Measurements from ENCODE around the gene NOX1. TPM values are rescaled to one million over a fixed set of nuclear protein-coding genes. Genes with fewer than 3 reads are reported as not detected.
"Not testable (repeated sequence)": the region's sequence is repeated elsewhere in the genome, so short reads cannot be mapped to it uniquely, and the experiment has no call there.

The NOX1 gene
- total RNA-seq, 1 donor from 2014 or later, result not detected

DNA sequence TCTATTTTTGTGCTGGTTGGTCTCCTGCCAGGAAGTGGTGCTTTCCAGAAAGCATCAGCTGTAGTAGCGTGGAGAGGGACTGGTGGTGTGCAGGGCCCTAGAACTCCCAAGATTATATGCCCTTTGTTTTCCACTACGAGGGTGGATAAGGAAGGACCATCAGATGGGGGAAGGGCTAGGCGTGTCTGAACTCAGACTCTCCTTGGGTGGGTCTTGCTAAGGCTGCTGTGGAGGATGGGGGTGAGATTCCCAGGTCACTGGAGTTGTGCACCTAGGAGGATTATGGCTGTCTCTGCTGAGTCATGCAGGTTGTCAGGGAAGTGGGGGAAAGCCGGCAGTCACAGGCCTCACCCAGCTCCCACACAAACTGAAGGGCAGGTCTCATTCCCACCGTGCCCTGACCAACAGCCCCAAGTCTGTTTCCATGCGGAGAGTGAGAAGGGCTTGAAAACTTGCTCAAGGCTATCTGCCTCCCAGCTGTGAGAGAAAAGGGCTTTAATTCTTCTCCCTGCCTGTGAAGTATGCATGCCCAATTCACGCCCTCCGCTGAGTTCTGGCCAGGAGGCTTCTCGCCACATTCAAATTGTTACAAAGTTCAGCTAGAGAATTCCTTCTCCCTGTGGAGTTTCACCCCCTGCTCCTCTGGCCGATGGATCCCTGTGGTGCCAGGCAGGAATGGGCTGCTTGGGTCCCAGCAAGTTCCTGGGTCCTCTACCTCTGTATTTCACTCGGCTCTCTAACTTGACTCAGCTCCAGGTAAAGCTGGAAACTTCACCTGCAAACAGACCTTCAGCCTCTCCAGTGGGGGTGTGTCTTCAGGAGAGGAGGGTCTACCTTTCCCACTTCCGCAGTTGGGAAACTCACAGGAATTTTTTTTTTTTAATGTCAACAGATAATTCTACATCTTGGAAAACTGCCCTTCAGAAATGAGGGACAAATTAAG is 61.7 kb downstream of the NOX1 start:
- Mint-ChIP-seq H3K4me1 (ENCODE audit: low read depth) (no peaks in the 10 kb centered on the region), H3K9me3 (no peaks in the 10 kb centered on the region), H3K27ac (no peak overlapping the region), H3K4me3 (no peak overlapping the region), H3K27me3 (ENCODE audit: insufficient read depth) (peaks cover 13% of the 10 kb centered on the region), H3K36me3 (ENCODE audit: low read depth) (no peaks in the 10 kb centered on the region)
- intact Hi-C loops (cut with micrococcal nuclease), result no loop called here
- no peak for DNase-seq (ENCODE audit: low spot score)

GRCh38 chrX:100808265-100808664 is 65.9 kb downstream of the NOX1 start:
- intact Hi-C loops (cut with micrococcal nuclease); DNase-seq (ENCODE audit: low spot score); H3K4me1 Mint-ChIP-seq (ENCODE audit: low read depth); H3K27ac Mint-ChIP-seq; H3K9me3 Mint-ChIP-seq; H3K4me3 Mint-ChIP-seq; H3K36me3 Mint-ChIP-seq (ENCODE audit: low read depth): not testable (repeated sequence)
- peaks cover 15% of the 10 kb centered on the region for H3K27me3 Mint-ChIP-seq (ENCODE audit: insufficient read depth)

GRCh38 chrX:100804780-100805179 is 69.4 kb downstream of the NOX1 start:
- peaks cover 13% of the 10 kb centered on the region for H3K27me3 Mint-ChIP-seq (ENCODE audit: insufficient read depth)
- no peak overlapping the region for H3K4me3 Mint-ChIP-seq
- H3K27ac Mint-ChIP-seq, result no peak overlapping the region
- H3K36me3 Mint-ChIP-seq (ENCODE audit: low read depth), result no peaks in the 10 kb centered on the region
- intact Hi-C loops (cut with micrococcal nuclease), result no loop called here
- DNase-seq (ENCODE audit: low spot score), result no peak
- no peaks in the 10 kb centered on the region for H3K4me1 Mint-ChIP-seq (ENCODE audit: low read depth)
- no peaks in the 10 kb centered on the region for H3K9me3 Mint-ChIP-seq

DNA sequence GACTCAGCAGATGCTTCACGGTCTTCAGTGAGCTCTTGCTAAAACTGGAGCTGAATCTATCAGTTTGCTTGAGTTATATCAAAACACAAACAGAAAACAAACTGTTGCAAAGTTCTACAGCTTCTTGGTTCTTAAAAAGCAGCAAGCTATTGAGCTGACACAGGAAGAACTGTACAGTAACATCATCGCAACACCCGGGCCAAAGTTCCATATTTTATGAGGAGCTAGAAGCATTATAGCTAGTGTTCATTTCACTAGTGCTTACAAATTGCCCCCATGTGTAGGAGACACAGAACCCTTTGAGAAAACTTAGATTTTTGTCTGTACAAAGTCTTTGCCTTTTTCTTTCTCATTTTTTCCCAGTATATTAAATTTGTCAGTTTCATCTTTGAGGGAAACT is 71.3 kb downstream of the NOX1 start:
- Mint-ChIP-seq H3K36me3 (ENCODE audit: low read depth) (no peaks in the 10 kb centered on the region), H3K9me3 (no peaks in the 10 kb centered on the region), H3K4me3 (no peak overlapping the region), H3K27me3 (ENCODE audit: insufficient read depth) (peaks cover 8% of the 10 kb centered on the region), H3K4me1 (ENCODE audit: low read depth) (no peaks in the 10 kb centered on the region), H3K27ac (no peak overlapping the region)
- no peak for DNase-seq (ENCODE audit: low spot score)
- intact Hi-C loops (cut with micrococcal nuclease), result no loop called here

GRCh38 chrX:100798484-100799214 is 75.5 kb downstream of the NOX1 start:
- Mint-ChIP-seq H3K4me3 (no peak overlapping the region), H3K9me3 (no peaks in the 10 kb centered on the region), H3K4me1 (ENCODE audit: low read depth) (no peaks in the 10 kb centered on the region), H3K36me3 (ENCODE audit: low read depth) (no peaks in the 10 kb centered on the region), H3K27me3 (ENCODE audit: insufficient read depth) (peaks cover 2% of the 10 kb centered on the region), H3K27ac (no peak overlapping the region)
- intact Hi-C loops (cut with micrococcal nuclease), result no loop called here
- DNase-seq (ENCODE audit: low spot score), result no peak

- H3K9me3 Mint-ChIP-seq, result no peaks in the 10 kb centered on the region
- H3K36me3 Mint-ChIP-seq (ENCODE audit: low read depth), result no peaks in the 10 kb centered on the region
- no peak overlapping the region for H3K4me3 Mint-ChIP-seq
- intact Hi-C loops (cut with micrococcal nuclease), result no loop called here
- H3K27ac Mint-ChIP-seq, result no peak overlapping the region
- no peak for DNase-seq (ENCODE audit: low spot score)
- no peaks in the 10 kb centered on the region for H3K4me1 Mint-ChIP-seq (ENCODE audit: low read depth)
- H3K27me3 Mint-ChIP-seq (ENCODE audit: insufficient read depth), result no peaks in the 10 kb centered on the region
These were observed 76.8 kb downstream of the NOX1 start for GRCh38 chrX:100797359-100797758.

GRCh38 chrX:100796371-100796770 is 77.8 kb downstream of the NOX1 start:
- DNase-seq (ENCODE audit: low spot score); H3K27ac Mint-ChIP-seq; H3K9me3 Mint-ChIP-seq; H3K4me3 Mint-ChIP-seq; intact Hi-C loops (cut with micrococcal nuclease); H3K27me3 Mint-ChIP-seq (ENCODE audit: insufficient read depth); H3K4me1 Mint-ChIP-seq (ENCODE audit: low read depth); H3K36me3 Mint-ChIP-seq (ENCODE audit: low read depth): not testable (repeated sequence)

Other genes starting within 250 kb of the NOX1 start
- not detected in 2 replicates for gene TSPAN6, start 237.6 kb downstream of the NOX1 start, total RNA-seq
- gene SRPX2, start 230.2 kb downstream of the NOX1 start, total RNA-seq, result not detected in 2 replicates
- not detected in 2 replicates for gene SYTL4, start 142.2 kb downstream of the NOX1 start, total RNA-seq
- 70.3 and 72.1 TPM in 2 replicates for gene CSTF2, start 54.0 kb downstream of the NOX1 start, total RNA-seq
- 0.39 and 0.51 TPM in 2 replicates for gene XKRX, start 54.6 kb upstream of the NOX1 start, total RNA-seq
- gene ARL13A, start 95.3 kb upstream of the NOX1 start, total RNA-seq, result not detected in 2 replicates
- gene TRMT2B, start 177.8 kb upstream of the NOX1 start, total RNA-seq, result 17.2 and 19.3 TPM in 2 replicates
- not detected in 2 replicates for gene TMEM35A, start 204.5 kb upstream of the NOX1 start, total RNA-seq
- 11.4 and 13.1 TPM in 2 replicates for gene CENPI, start 223.8 kb upstream of the NOX1 start, total RNA-seq